Activated T-cell treated with anti-CD3 and anti-CD28 coated beads, Interleukin-2, amount 50 U/mL, for 72 hours (primary cell): ENCODE results near the gene CYP2F1. TPM values are rescaled to one million over a fixed set of nuclear protein-coding genes. Genes with fewer than 3 reads are reported as not detected.
"Not testable (repeated sequence)": the region's sequence is repeated elsewhere in the genome, so short reads cannot be mapped to it uniquely, and the experiment has no call there.

ENCODE experiments used
- ATAC-seq, 2 donors: fragments of 150-1000 bp; cut with Tn5 transposase; replicated peaks in 1 of 2; 2 replicates each; pipeline ENCODE4 v1.10.0; 2021; ENCODE audit warnings: moderate library complexity in 2 of 2, mild to moderate bottlenecking in 1 of 2
- DNase-seq, 2 donors: peaks; one replicate each; pipeline ENCODE4 v3.0.0; 2021 to 2022; ENCODE audit warnings: mixed read lengths in 1 of 2
- H3K27ac Mint-ChIP-seq: one replicate; pipeline ENCODE4 v1.8.0; 2022; ENCODE audit warnings: mild to moderate bottlenecking, moderate library complexity, mixed read lengths
- H3K27me3 Mint-ChIP-seq: one replicate; pipeline ENCODE4 v1.8.0; 2022; ENCODE audit warnings: low read depth, mixed read lengths
- H3K36me3 Mint-ChIP-seq, 2 donors: one replicate each; pipeline ENCODE4 v1.8.0; 2022; ENCODE audit warnings: mixed read lengths in 2 of 2, mild to moderate bottlenecking in 1 of 2; ENCODE audit not compliant: insufficient read depth in 2 of 2
- H3K4me1 Mint-ChIP-seq: one replicate; pipeline ENCODE4 v1.8.0; 2022; ENCODE audit warnings: low read depth, mixed read lengths
- H3K4me3 Mint-ChIP-seq, 2 donors: one replicate each; pipeline ENCODE4 v1.8.0; 2022; ENCODE audit warnings: mild to moderate bottlenecking in 2 of 2, mixed read lengths in 2 of 2, moderate library complexity in 2 of 2
- H3K9me3 Mint-ChIP-seq, 2 donors: one replicate each; pipeline ENCODE4 v1.8.0; 2022; ENCODE audit warnings: mixed read lengths in 2 of 2
- total RNA-seq, 2 donors: library from RNA; stranded (reverse); gene quantifications; one replicate each; pipeline ENCODE4 v1.2.3, GENCODE V29; 2022

Gene CYP2F1
- total RNA-seq = not detected

GRCh38 chr19:41114132-41114531, at the start of gene CYP2F1:
Gene CYP2F1 (plus strand): TSS chr19:41114432. CDS start chr19:41116189, 1,757 bp downstream.
- no peaks in the 10 kb centered on the region for H3K36me3 Mint-ChIP-seq
- H3K9me3 Mint-ChIP-seq = no peaks in the 10 kb centered on the region
- H3K4me3 Mint-ChIP-seq = no peak within 1 kb of the TSS
- no peaks in the 10 kb centered on the region for H3K4me1 Mint-ChIP-seq
- ATAC-seq = no peak
- H3K27me3 Mint-ChIP-seq = no peaks in the 10 kb centered on the region
- no peak within 1 kb of the TSS for H3K27ac Mint-ChIP-seq
- DNase-seq = no peak

- Mint-ChIP-seq H3K4me1 (no peaks in the 10 kb centered on the region), H3K9me3 (no peaks in the 10 kb centered on the region), H3K27ac (no peak overlapping the region), H3K36me3 (no peaks in the 10 kb centered on the region), H3K4me3 (peak overlapping the region in 1 of 2 donors; percentile 24), H3K27me3 (peaks cover 30% of the 10 kb centered on the region)
- DNase-seq (no peak), ATAC-seq (no peak)
Measured at GRCh38 chr19:41064974-41065569, 49.2 kb upstream of the CYP2F1 start.

GRCh38 chr19:41076286-41076685, 37.9 kb upstream of the CYP2F1 start:
- no peak for ATAC-seq
- Mint-ChIP-seq H3K9me3 (peaks cover 6 to 7% of the 10 kb centered on the region in 2 donors), H3K27ac (no peak overlapping the region), H3K36me3 (peaks cover 3 to 4% of the 10 kb centered on the region in 2 donors), H3K27me3 (peaks cover 16% of the 10 kb centered on the region), H3K4me3 (no peak overlapping the region), H3K4me1 (no peaks in the 10 kb centered on the region)
- DNase-seq = no peak

- Mint-ChIP-seq H3K9me3 (peaks cover 3 to 7% of the 10 kb centered on the region in 2 donors), H3K4me1 (no peaks in the 10 kb centered on the region), H3K27ac (no peak overlapping the region), H3K36me3 (peaks cover 3 to 4% of the 10 kb centered on the region in 2 donors), H3K27me3 (peaks cover 27% of the 10 kb centered on the region), H3K4me3 (no peak overlapping the region)
- DNase-seq (no peak), ATAC-seq (no peak)
Measured at GRCh38 chr19:41083516-41083915, 30.7 kb upstream of the CYP2F1 start.

- Mint-ChIP-seq H3K36me3 (peaks cover 0 to 2% of the 10 kb centered on the region in 2 donors), H3K4me3 (no peak overlapping the region), H3K9me3 (no peaks in the 10 kb centered on the region), H3K4me1 (peaks cover 7% of the 10 kb centered on the region), H3K27ac (no peak overlapping the region), H3K27me3 (peaks cover 48% of the 10 kb centered on the region)
- no peak for DNase-seq
- ATAC-seq = no peak
Measured at GRCh38 chr19:41085748-41086415, 28.4 kb upstream of the CYP2F1 start.

- DNase-seq (no peak), ATAC-seq (no peak)
- H3K27me3 Mint-ChIP-seq = peaks cover 65% of the 10 kb centered on the region
- no peaks in the 10 kb centered on the region for H3K9me3 Mint-ChIP-seq
- peaks cover 7% of the 10 kb centered on the region for H3K4me1 Mint-ChIP-seq
- no peak within 1 kb of the TSS for H3K27ac Mint-ChIP-seq
- no peak within 1 kb of the TSS for H3K4me3 Mint-ChIP-seq
- H3K36me3 Mint-ChIP-seq = no peaks in the 10 kb centered on the region
Measured at GRCh38 chr19:41088151-41088550, 26.1 kb upstream of the CYP2F1 start, which contains the start of gene CYP2A13. Gene CYP2A13 (plus strand): TSS chr19:41088451. CDS start chr19:41088472, 21 bp downstream.

- peaks cover 7% of the 10 kb centered on the region for H3K4me1 Mint-ChIP-seq
- no peaks in the 10 kb centered on the region for H3K36me3 Mint-ChIP-seq
- DNase-seq (no peak), ATAC-seq (no peak)
- no peaks in the 10 kb centered on the region for H3K9me3 Mint-ChIP-seq
- peaks cover 79% of the 10 kb centered on the region for H3K27me3 Mint-ChIP-seq
- H3K4me3 Mint-ChIP-seq = no peak overlapping the region
- no peak overlapping the region for H3K27ac Mint-ChIP-seq
Measured at GRCh38 chr19:41089959-41090358, 24.3 kb upstream of the CYP2F1 start.

- H3K36me3 Mint-ChIP-seq = peaks cover 0 to 3% of the 10 kb centered on the region in 2 donors
- DNase-seq = no peak
- peak in 1 of 2 donors; percentile 43 for ATAC-seq
- H3K4me1 Mint-ChIP-seq = no peaks in the 10 kb centered on the region
- H3K4me3 Mint-ChIP-seq = no peak overlapping the region
- H3K9me3 Mint-ChIP-seq = peaks cover 0 to 5% of the 10 kb centered on the region in 2 donors
- peaks cover 37% of the 10 kb centered on the region for H3K27me3 Mint-ChIP-seq
- no peak overlapping the region for H3K27ac Mint-ChIP-seq
Measured at GRCh38 chr19:41095703-41096102, 18.5 kb upstream of the CYP2F1 start.

- Mint-ChIP-seq H3K27me3 (peaks cover 30% of the 10 kb centered on the region), H3K4me3 (no peak overlapping the region), H3K9me3 (peaks cover 4 to 9% of the 10 kb centered on the region in 2 donors), H3K27ac (no peak overlapping the region), H3K4me1 (no peaks in the 10 kb centered on the region), H3K36me3 (peaks cover 3% of the 10 kb centered on the region in 2 donors)
- no peak for ATAC-seq
- no peak for DNase-seq
Measured at GRCh38 chr19:41096353-41096752, 17.9 kb upstream of the CYP2F1 start.

GRCh38 chr19:41097302-41097701, 16.9 kb upstream of the CYP2F1 start:
- DNase-seq (no peak), ATAC-seq (no peak)
- Mint-ChIP-seq H3K27ac (no peak overlapping the region), H3K4me3 (no peak overlapping the region), H3K4me1 (no peaks in the 10 kb centered on the region), H3K9me3 (peaks cover 9 to 16% of the 10 kb centered on the region in 2 donors), H3K36me3 (peaks cover 8 to 13% of the 10 kb centered on the region in 2 donors), H3K27me3 (peaks cover 25% of the 10 kb centered on the region)

GRCh38 chr19:41098762-41099161, 15.5 kb upstream of the CYP2F1 start:
- peaks cover 22% of the 10 kb centered on the region for H3K27me3 Mint-ChIP-seq
- no peak overlapping the region for H3K27ac Mint-ChIP-seq
- H3K9me3 Mint-ChIP-seq = peaks cover 12 to 19% of the 10 kb centered on the region in 2 donors
- H3K4me3 Mint-ChIP-seq = no peak overlapping the region
- DNase-seq (no peak), ATAC-seq (no peak)
- H3K36me3 Mint-ChIP-seq = peaks cover 11 to 16% of the 10 kb centered on the region in 2 donors
- no peaks in the 10 kb centered on the region for H3K4me1 Mint-ChIP-seq

- not testable (repeated sequence) for H3K4me1 Mint-ChIP-seq, H3K27ac Mint-ChIP-seq, H3K27me3 Mint-ChIP-seq, ATAC-seq, DNase-seq, H3K4me3 Mint-ChIP-seq
- H3K9me3 Mint-ChIP-seq = peaks cover 17 to 26% of the 10 kb centered on the region in 2 donors
- H3K36me3 Mint-ChIP-seq = peaks cover 15 to 16% of the 10 kb centered on the region in 2 donors
Measured at GRCh38 chr19:41102210-41102609, 12.0 kb upstream of the CYP2F1 start.

GRCh38 chr19:41106177-41106576, 8.1 kb upstream of the CYP2F1 start:
- Mint-ChIP-seq H3K4me1 (no peaks in the 10 kb centered on the region), H3K9me3 (peaks cover 15 to 19% of the 10 kb centered on the region in 2 donors), H3K27ac (no peak overlapping the region), H3K4me3 (no peak overlapping the region), H3K27me3 (peaks cover 6% of the 10 kb centered on the region), H3K36me3 (peaks cover 12 to 14% of the 10 kb centered on the region in 2 donors)
- DNase-seq (no peak), ATAC-seq (no peak)
